K562 (cell line): ENCODE results near the gene SEMA5A. TPM values are rescaled to one million over a fixed set of nuclear protein-coding genes. Genes with fewer than 3 reads are reported as not detected.

Source experiments
- ATAC-seq: fragments of 200-7000 bp; cut with Tn5 transposase; 3 replicates; pipeline ENCODE4 v1.9.1; 2020; ENCODE audit warnings: moderate library complexity
- BruUV-seq: library from RNA; stranded (reverse); fragments of 400-500 nt; replicated peaks from 2 replicates; lab custom pipeline; 2021; lab: Mats Ljungman, UMichigan
- CTCF ChIA-PET: fragments of 300-600 bp; formaldehyde crosslinking; extraction: SDS; loops from one replicate; lab custom pipeline; 2021; ENCODE audit warnings: low intra/inter-chr PET ratio; lab: Yijun Ruan, JAX
- POLR2A ChIA-PET: fragments of 300-600, 350-650 bp; sonication (Branson Sonifier 250); formaldehyde crosslinking; extraction: SDS; loops from one replicate; lab custom pipeline; 2021; ENCODE audit warnings: antibody characterized with exemption, inconsistent platforms; lab: Yijun Ruan, JAX
- DNase-seq, 4 experiments: peaks; one replicate each; pipeline versions ENCODE4 v3.0.0 to v3.0.0-alpha.2; 2011 to 2018; ENCODE audit warnings: low spot score in 3 of 4, mixed read lengths in 3 of 4; ENCODE audit errors: extremely low read depth in 1 of 4
- FAIRE-seq: peaks from 2 replicates; lab custom pipeline; 2011; peaks lifted over from hg19 to GRCh38; lab: Jason Lieb, UNC
- H2AFZ ChIP-seq: 2 replicates; pipeline ENCODE4 v1.6.0; 2011; ENCODE audit warnings: low read depth, low read length, control low read depth, inconsistent platforms
- H3K27ac ChIP-seq: fragments of 200-600 bp; 3 replicates; pipeline ENCODE4 v1.8.0; 2011; ENCODE audit warnings: low read depth, mild to moderate bottlenecking, control low read depth, inconsistent platforms, low read length, moderate library complexity, mixed read lengths; ENCODE audit errors: extremely low read depth
- H3K27me3 ChIP-seq, 2 experiments: fragments of 300-600 bp in 1 of 2; 2 replicates in 1 of 2; 3 replicates in 1 of 2; pipeline versions ENCODE4 v1.6.0 to v1.8.0; 2011; ENCODE audit warnings: inconsistent platforms in 2 of 2, low read length in 2 of 2, mild to moderate bottlenecking in 1 of 2, mixed read lengths in 1 of 2, moderate library complexity in 1 of 2; ENCODE audit not compliant: control insufficient read depth in 2 of 2, insufficient read depth in 2 of 2
- H3K36me3 ChIP-seq: fragments of 300-600 bp; 3 replicates; pipeline ENCODE4 v1.8.0; 2011; ENCODE audit warnings: mild to moderate bottlenecking, low read length, inconsistent platforms; ENCODE audit not compliant: control insufficient read depth, insufficient read depth
- H3K4me1 ChIP-seq, 2 experiments: fragments of 200-600 bp in 1 of 2; replicated peaks in 1 of 2; 2 replicates in 1 of 2; 3 replicates in 1 of 2; pipeline versions ENCODE4 v1.5.1 to v1.8.0; 2011; ENCODE audit warnings: inconsistent platforms in 2 of 2, low read length in 2 of 2, mild to moderate bottlenecking in 1 of 2, mixed read lengths in 1 of 2, moderate library complexity in 1 of 2; ENCODE audit not compliant: control insufficient read depth in 2 of 2, insufficient read depth in 2 of 2
- H3K4me2 ChIP-seq: 2 replicates; pipeline ENCODE4 v1.6.1; 2011; ENCODE audit warnings: low read length, control low read depth, inconsistent platforms, mixed read lengths; ENCODE audit not compliant: insufficient read depth
- H3K4me3 ChIP-seq: fragments of 200-600 bp; sonication (generic), shearing (Covaris generic); 2 replicates; pipeline ENCODE4 v1.5.1; 2016; ENCODE audit warnings: control low read depth, inconsistent platforms
- H3K79me2 ChIP-seq: fragments of 200-600 bp; 3 replicates; pipeline ENCODE4 v1.8.0; 2011; ENCODE audit warnings: low read length, inconsistent platforms; ENCODE audit not compliant: control insufficient read depth, insufficient read depth
- H3K9ac ChIP-seq, 2 experiments: 2 replicates each; pipeline versions ENCODE4 v1.6.0 to v1.6.1; 2011; ENCODE audit warnings: low read depth in 2 of 2, low read length in 2 of 2, control low read depth in 1 of 2, inconsistent platforms in 1 of 2, mild to moderate bottlenecking in 1 of 2, mixed read lengths in 1 of 2; ENCODE audit not compliant: insufficient read depth in 1 of 2
- H3K9me1 ChIP-seq: one replicate; pipeline ENCODE4 v1.6.0; 2011; ENCODE audit warnings: inconsistent platforms, mild to moderate bottlenecking, low read length, moderate library complexity; ENCODE audit not compliant: control insufficient read depth, insufficient read depth
- H3K9me3 ChIP-seq: replicated peaks from 2 replicates; pipeline ENCODE4 v1.5.1; 2011; ENCODE audit warnings: low read depth, low read length, inconsistent platforms; ENCODE audit not compliant: control insufficient read depth, insufficient read depth
- H4K20me1 ChIP-seq: replicated peaks from 2 replicates; pipeline ENCODE4 v1.6.1; 2011; ENCODE audit warnings: low read length, inconsistent platforms, mixed read lengths; ENCODE audit not compliant: control insufficient read depth, insufficient read depth
- ARID1B ChIP-seq: fragments of 450-650 bp; IDR thresholded peaks from 2 replicates; pipeline ENCODE4 v1.6.1; 2016; ENCODE audit warnings: antibody characterized with exemption, mild to moderate bottlenecking, inconsistent platforms
- C11orf30 ChIP-seq: fragments of 450-650 bp; IDR thresholded peaks from 2 replicates; pipeline ENCODE4 v1.6.1; 2016; ENCODE audit warnings: low read depth, mild to moderate bottlenecking
- CHCHD3 ChIP-seq: fragments of 250-450 bp; sonication (Bioruptor Pico); IDR thresholded peaks from 2 replicates; pipeline ENCODE4 v2.1.2; 2022; ENCODE audit warnings: mild to moderate bottlenecking
- GABPB1 ChIP-seq: sonication (generic); formaldehyde crosslinking; IDR thresholded peaks from 2 replicates; pipeline ENCODE4 v1.8.0; 2022; ENCODE audit warnings: mild to moderate bottlenecking, missing genetic modification reagents
- PTTG1 ChIP-seq: fragments of 450-650 bp; IDR thresholded peaks from 2 replicates; pipeline ENCODE4 v1.6.1; 2016; ENCODE audit warnings: low read depth, mild to moderate bottlenecking, missing genetic modification characterization, missing compliant biosample characterization
- RBFOX2 ChIP-seq: fragments of 200-400 bp; formaldehyde crosslinking; IDR thresholded peaks from 2 replicates; pipeline ENCODE4 v1.6.1; 2017; ENCODE audit warnings: low read depth, mild to moderate bottlenecking, low read length, moderate library complexity
- SIRT6 ChIP-seq: IDR thresholded peaks from one replicate; pipeline ENCODE4 v1.6.1; 2012; ENCODE audit warnings: low read depth, mild to moderate bottlenecking, control low read depth, inconsistent platforms, low read length, moderate library complexity
- SMARCE1 ChIP-seq: fragments of 450-650 bp; IDR thresholded peaks from 2 replicates; pipeline ENCODE4 v1.7.1; 2016; ENCODE audit warnings: mild to moderate bottlenecking
- TEAD1 ChIP-seq, 2 experiments: fragments of 450-650 bp in 1 of 2; sonication (generic) in 1 of 2; formaldehyde crosslinking; IDR thresholded peaks; 2 replicates each; pipeline versions ENCODE4 v1.4.0 to v1.8.0; 2020 to 2022; ENCODE audit warnings: mild to moderate bottlenecking in 2 of 2, missing genetic modification reagents in 1 of 2
- TSC22D4 ChIP-seq: fragments of 450-650 bp; IDR thresholded peaks from 2 replicates; pipeline ENCODE4 v1.6.1; 2016; ENCODE audit warnings: missing genetic modification characterization, missing biosample characterization, control low read depth
- ZNF217 ChIP-seq: sonication (generic); formaldehyde crosslinking; IDR thresholded peaks from 2 replicates; pipeline ENCODE4 v1.8.0; 2022; ENCODE audit warnings: mild to moderate bottlenecking, missing genetic modification reagents
- ZNF444 ChIP-seq: fragments of 250-450 bp; sonication (Bioruptor Pico); IDR thresholded peaks from 2 replicates; pipeline ENCODE4 v1.4.0; 2020; ENCODE audit warnings: mild to moderate bottlenecking, moderate library complexity
- ZNF707 ChIP-seq: fragments of 250-450 bp; sonication (Bioruptor Pico); conservative IDR thresholded peaks from 2 replicates; pipeline ENCODE4 v1.8.0; 2022; ENCODE audit warnings: inconsistent platforms, mild to moderate bottlenecking, moderate library complexity
- WGBS: fragments of 100-300 bp; shearing (Covaris generic); methylation state at CpG from one replicate; pipeline ENCODE4 v1.1.6; 2016; ENCODE audit warnings: low coverage, mixed read lengths; ENCODE audit not compliant: insufficient coverage; ENCODE audit errors: missing lambda C conversion rate; 5-methylcytosine and 5-hydroxymethylcytosine counted together
- in situ Hi-C: fragments of 300-500 bp; cut with MboI; formaldehyde crosslinking; loops from 4 replicates; pipeline ENCODE4 v1.15.0; 2018; ENCODE audit warnings: inconsistent platforms, mixed read lengths
- intact Hi-C: fragments of 100-400 bp; cut with micrococcal nuclease; formaldehyde crosslinking; loops from 2 replicates; pipeline ENCODE4 v1.14.2; 2022
- polyA plus RNA-seq, 8 experiments: library from polyadenylated mRNA; depleted of rRNA in 4 of 8; stranded (reverse) in 5 of 8; unstranded in 3 of 8; fragments of >200 nt; fragmentation: Nextera tagmentation in 2 of 8; fragmentation: Illumina TruSeq in 1 of 8; extraction: Ambion mirVana in 2 of 8; extraction: Trizol in 1 of 8; gene quantifications; 2 replicates each; pipeline versions ENCODE4 v1.2.1 to v1.2.3, GENCODE V29; 2011 to 2014; ENCODE audit warnings: inconsistent platforms in 1 of 8, missing spikeins in 1 of 8
- total RNA-seq, 7 experiments: library from RNA; depleted of rRNA in 6 of 7; stranded (reverse); fragments of >200 nt in 6 of 7; fragmentation: Illumina TruSeq in 2 of 7; extraction: Trizol in 2 of 7; gene quantifications; 2 replicates each; pipeline versions ENCODE4 v1.2.1 to v1.2.3, GENCODE V29; 2011 to 2021; ENCODE audit warnings: low replicate concordance in 1 of 7
- TF ChIP-seq, protein P1 (sequence below): fragments of 150-350 bp; conservative IDR thresholded peaks from 2 replicates; pipeline ENCODE4 v1.6.1; 2014; ENCODE audit warnings: low read length
- TF ChIP-seq, protein P2 (sequence below): IDR thresholded peaks from 2 replicates; pipeline ENCODE4 v1.6.1; 2011; ENCODE audit not compliant: insufficient read length; ENCODE audit errors: extremely low read depth
- TF ChIP-seq, protein P3 (sequence below): fragments of 450-650 bp; IDR thresholded peaks from 2 replicates; pipeline ENCODE4 v1.6.1; 2016; ENCODE audit warnings: antibody characterized with exemption

SEMA5A gene
- total and polyA plus RNA-seq, 9 of the 15 experiments (the other 6 are each of a cell fraction or from before 2014, with no cell fraction given), result 0.02 TPM; not detected in 8

DNA sequence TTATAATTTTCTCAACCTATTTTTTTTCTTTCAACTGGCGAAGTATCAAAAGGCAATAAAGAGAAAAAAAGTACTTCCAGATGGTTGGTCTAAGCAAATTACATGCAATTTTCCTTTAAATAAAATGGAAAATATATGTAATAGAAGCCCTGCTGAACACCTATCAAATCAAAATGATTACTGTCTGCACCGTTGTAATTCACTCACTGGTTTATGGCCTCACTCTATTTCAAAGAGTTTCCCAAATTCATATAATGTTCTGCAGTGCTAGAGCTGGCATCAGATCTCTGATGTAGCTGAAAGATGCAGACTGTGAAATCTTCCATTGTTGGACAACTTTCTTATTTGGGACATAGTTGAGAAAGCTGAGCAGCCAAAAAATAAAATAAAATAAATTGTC, 130.3 kb downstream of the SEMA5A start:
- no peak overlapping the region for H3K9ac ChIP-seq
- FAIRE-seq (no peak), DNase-seq (no peak), ATAC-seq (no peak)
- WGBS, result 3% methylated on average over 2 of the region's 2 CpGs
- in situ Hi-C loops (no loop called here), intact Hi-C loops (no loop called here)
- no TSS peak for BruUV-seq
- no peaks in the 10 kb centered on the region for H3K9me1 ChIP-seq
- POLR2A ChIA-PET, result no interaction called here
- H3K27me3 ChIP-seq, result no peaks in the 10 kb centered on the region
- H3K4me2 ChIP-seq, result no peak overlapping the region
- no peak overlapping the region for H2AFZ ChIP-seq
- CTCF ChIA-PET, result no interaction called here
- H3K36me3 ChIP-seq, result no peaks in the 10 kb centered on the region
- TF ChIP-seq SMARCE1, result no peak
- TF ChIP-seq, protein P1, sequence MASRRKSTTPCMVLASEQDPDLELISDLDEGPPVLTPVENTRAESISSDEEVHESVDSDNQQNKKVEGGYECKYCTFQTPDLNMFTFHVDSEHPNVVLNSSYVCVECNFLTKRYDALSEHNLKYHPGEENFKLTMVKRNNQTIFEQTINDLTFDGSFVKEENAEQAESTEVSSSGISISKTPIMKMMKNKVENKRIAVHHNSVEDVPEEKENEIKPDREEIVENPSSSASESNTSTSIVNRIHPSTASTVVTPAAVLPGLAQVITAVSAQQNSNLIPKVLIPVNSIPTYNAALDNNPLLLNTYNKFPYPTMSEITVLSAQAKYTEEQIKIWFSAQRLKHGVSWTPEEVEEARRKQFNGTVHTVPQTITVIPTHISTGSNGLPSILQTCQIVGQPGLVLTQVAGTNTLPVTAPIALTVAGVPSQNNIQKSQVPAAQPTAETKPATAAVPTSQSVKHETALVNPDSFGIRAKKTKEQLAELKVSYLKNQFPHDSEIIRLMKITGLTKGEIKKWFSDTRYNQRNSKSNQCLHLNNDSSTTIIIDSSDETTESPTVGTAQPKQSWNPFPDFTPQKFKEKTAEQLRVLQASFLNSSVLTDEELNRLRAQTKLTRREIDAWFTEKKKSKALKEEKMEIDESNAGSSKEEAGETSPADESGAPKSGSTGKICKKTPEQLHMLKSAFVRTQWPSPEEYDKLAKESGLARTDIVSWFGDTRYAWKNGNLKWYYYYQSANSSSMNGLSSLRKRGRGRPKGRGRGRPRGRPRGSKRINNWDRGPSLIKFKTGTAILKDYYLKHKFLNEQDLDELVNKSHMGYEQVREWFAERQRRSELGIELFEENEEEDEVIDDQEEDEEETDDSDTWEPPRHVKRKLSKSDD, result no peak
- no peak for TF ChIP-seq TSC22D4 (tag)
- no peak for TF ChIP-seq ZNF707 (CRISPR knock-in tag)
- no peak for TF ChIP-seq C11orf30
- TF ChIP-seq, protein P2, sequence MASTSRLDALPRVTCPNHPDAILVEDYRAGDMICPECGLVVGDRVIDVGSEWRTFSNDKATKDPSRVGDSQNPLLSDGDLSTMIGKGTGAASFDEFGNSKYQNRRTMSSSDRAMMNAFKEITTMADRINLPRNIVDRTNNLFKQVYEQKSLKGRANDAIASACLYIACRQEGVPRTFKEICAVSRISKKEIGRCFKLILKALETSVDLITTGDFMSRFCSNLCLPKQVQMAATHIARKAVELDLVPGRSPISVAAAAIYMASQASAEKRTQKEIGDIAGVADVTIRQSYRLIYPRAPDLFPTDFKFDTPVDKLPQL, result no peak
- TF ChIP-seq ARID1B, result no peak
- TF ChIP-seq SIRT6, result no peak
- no peak for TF ChIP-seq RBFOX2
- TF ChIP-seq GABPB1 (CRISPR knock-in tag), result no peak
- no peak for TF ChIP-seq PTTG1 (tag)
- no peak for TF ChIP-seq CHCHD3 (CRISPR knock-in tag)
- TF ChIP-seq TEAD1 (CRISPR knock-in tag; IDR thresholded peaks at IDR 0.05), result no peak
- TF ChIP-seq, protein P3, sequence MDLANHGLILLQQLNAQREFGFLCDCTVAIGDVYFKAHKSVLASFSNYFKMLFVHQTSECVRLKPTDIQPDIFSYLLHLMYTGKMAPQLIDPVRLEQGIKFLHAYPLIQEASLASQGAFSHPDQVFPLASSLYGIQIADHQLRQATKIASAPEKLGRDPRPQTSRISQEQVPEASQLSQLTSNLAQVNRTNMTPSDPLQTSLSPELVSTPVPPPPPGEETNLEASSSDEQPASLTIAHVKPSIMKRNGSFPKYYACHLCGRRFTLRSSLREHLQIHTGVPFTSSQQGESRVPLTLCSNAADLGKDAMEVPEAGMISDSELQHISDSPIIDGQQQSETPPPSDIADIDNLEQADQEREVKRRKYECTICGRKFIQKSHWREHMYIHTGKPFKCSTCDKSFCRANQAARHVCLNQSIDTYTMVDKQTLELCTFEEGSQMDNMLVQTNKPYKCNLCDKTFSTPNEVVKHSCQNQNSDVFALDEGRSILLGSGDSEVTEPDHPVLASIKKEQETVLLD, result no peak
- no peak for TF ChIP-seq ZNF444 (CRISPR knock-in tag)
- TF ChIP-seq ZNF217 (CRISPR knock-in tag), result no peak
- H3K27ac ChIP-seq, result no peak overlapping the region
- no peaks in the 10 kb centered on the region for H3K9me3 ChIP-seq
- no peaks in the 10 kb centered on the region for H3K79me2 ChIP-seq
- H4K20me1 ChIP-seq, result no peaks in the 10 kb centered on the region
- no peaks in the 10 kb centered on the region for H3K4me1 ChIP-seq
- H3K4me3 ChIP-seq, result no peak overlapping the region
